C4-2B (cell line): ENCODE measurements around the gene KRTAP23-1.

Experiments
- H3K27ac ChIP-seq: fragments of 450-650 bp; 2 replicates; pipeline ENCODE4 v1.5.1; 2017
- ZFX ChIP-seq: fragments of 450-650 bp; IDR thresholded peaks from 2 replicates; pipeline ENCODE4 v1.6.1; 2017
- TF ChIP-seq, protein P1 (sequence below): fragments of 450-650 bp; conservative IDR thresholded peaks from 2 replicates; pipeline ENCODE4 v1.5.1; 2017; ENCODE audit warnings: mild to moderate bottlenecking

Gene KRTAP23-1

DNA sequence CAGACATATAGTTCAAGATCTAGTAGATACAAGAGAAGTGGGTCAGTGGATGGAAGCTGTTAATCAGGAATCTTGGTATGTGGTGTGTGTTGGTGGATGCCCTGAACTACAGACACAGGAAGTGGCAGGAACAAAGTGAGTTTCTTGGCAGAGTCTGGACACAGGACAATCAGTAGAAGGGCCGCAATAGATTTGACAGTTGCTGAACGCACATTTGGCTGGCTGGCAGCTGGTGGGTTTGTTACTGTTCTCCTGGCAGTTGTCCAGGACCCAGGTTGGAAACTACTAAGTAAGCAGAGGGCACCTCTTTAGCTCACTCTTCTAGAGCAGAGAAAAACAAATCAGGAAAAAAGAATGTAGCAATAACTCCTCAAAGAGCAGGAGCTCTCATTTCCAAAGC is 41.5 kb downstream of the KRTAP23-1 start:
- no peak overlapping the region for H3K27ac ChIP-seq

DNA sequence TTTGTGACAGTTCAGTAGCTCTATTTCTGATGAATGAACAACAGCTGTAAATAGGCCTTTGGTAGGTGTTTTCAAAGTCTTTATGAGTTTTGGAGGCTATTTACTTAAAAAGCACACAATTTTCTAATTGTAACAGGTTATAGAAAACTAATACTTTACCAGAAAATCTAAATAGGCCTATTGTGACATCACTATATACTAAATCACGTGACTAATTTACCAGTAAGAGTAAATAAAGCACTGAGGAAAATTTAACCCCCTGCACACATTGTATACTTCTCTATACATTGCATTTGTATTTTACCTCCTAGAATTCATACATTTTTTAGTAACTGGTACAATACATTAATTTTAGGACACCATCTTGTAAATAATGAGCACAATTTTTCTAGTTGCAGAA is 43.3 kb downstream of the KRTAP23-1 start:
- H3K27ac ChIP-seq: no peak overlapping the region
- TF ChIP-seq ZFX: no peak

More for the DNA sequence above, 41.5 kb downstream of the KRTAP23-1 start:
- TF ChIP-seq ZFX: no peak
- TF ChIP-seq, protein P1, sequence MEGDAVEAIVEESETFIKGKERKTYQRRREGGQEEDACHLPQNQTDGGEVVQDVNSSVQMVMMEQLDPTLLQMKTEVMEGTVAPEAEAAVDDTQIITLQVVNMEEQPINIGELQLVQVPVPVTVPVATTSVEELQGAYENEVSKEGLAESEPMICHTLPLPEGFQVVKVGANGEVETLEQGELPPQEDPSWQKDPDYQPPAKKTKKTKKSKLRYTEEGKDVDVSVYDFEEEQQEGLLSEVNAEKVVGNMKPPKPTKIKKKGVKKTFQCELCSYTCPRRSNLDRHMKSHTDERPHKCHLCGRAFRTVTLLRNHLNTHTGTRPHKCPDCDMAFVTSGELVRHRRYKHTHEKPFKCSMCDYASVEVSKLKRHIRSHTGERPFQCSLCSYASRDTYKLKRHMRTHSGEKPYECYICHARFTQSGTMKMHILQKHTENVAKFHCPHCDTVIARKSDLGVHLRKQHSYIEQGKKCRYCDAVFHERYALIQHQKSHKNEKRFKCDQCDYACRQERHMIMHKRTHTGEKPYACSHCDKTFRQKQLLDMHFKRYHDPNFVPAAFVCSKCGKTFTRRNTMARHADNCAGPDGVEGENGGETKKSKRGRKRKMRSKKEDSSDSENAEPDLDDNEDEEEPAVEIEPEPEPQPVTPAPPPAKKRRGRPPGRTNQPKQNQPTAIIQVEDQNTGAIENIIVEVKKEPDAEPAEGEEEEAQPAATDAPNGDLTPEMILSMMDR: no peak
